ENCODE data around the gene CDH23. TPM values are rescaled to one million over a fixed set of nuclear protein-coding genes. Genes with fewer than 3 reads are reported as not detected.

Gene CDH23
- total and polyA plus RNA-seq, 2 donors from 2014 or later: 1.1 to 6.4 TPM

DNA sequence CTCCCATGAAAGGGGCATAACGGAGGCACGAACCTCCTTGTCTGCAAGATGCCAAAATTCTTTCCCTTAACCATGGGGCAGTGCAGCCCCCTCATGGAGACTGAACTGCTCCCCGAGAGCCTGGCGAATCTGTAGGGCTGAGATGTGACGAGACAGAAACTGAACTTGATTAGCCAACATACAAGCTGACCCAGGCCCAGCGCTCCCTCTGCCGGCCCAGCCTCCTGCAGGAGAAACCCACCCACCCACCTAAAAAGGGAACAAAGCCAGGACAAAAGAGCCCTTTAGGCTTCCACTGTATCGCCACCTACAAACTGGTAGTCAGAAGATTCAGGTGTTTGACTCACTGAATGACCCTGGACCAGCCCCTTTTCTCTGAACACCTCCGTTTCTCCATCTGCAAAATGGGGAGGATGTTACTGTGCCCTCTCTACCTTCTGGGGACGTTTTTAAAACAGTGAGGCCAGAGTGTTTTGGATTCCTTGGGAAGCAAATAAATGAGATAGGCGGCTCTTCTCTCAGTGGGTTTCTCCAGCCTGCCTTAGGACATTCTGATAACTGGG is 264.4 kb downstream of the CDH23 start:
- TF ChIP-seq, protein P1, sequence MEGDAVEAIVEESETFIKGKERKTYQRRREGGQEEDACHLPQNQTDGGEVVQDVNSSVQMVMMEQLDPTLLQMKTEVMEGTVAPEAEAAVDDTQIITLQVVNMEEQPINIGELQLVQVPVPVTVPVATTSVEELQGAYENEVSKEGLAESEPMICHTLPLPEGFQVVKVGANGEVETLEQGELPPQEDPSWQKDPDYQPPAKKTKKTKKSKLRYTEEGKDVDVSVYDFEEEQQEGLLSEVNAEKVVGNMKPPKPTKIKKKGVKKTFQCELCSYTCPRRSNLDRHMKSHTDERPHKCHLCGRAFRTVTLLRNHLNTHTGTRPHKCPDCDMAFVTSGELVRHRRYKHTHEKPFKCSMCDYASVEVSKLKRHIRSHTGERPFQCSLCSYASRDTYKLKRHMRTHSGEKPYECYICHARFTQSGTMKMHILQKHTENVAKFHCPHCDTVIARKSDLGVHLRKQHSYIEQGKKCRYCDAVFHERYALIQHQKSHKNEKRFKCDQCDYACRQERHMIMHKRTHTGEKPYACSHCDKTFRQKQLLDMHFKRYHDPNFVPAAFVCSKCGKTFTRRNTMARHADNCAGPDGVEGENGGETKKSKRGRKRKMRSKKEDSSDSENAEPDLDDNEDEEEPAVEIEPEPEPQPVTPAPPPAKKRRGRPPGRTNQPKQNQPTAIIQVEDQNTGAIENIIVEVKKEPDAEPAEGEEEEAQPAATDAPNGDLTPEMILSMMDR (IDR thresholded peaks at IDR 0.05; ENCODE audit: borderline replicate concordance, extremely low read depth, insufficient read depth): no peak
- no peak for FAIRE-seq

DNA sequence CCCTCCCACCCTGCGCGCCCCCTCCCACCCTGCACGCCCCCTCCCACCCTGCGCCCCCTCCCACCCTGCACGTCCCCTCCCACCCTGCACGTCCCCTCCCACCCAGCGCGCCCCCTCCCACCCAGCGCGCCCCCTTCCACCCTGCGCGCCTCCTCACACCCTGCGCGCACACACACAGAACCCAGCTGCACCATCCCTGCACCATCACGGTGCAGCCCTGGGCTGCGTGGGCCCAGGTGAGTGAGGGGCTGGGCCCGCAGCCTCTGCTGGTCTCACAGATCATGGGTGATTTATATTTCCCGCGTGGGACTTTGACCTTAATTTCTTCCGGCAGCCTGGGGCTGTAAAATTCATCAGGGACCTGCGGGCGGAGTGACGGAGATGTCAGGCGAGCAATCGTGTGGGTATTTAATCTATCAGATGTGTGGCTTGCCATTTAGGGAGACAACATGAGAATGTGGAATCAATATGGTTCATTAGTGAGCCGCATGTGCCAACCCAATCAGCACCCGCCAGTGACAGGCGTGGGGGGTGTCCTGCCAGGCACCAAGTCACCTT is 265.1 kb downstream of the CDH23 start:
- H3K4me1 ChIP-seq (ENCODE audit: control insufficient read depth in 2 of 3, insufficient read depth in 2 of 3, low read depth in 1 of 3, low read length in 3 of 3): no peaks in the 10 kb centered on the region
- DNase-seq (no peak), FAIRE-seq (no peak)
- H3K36me3 ChIP-seq (ENCODE audit: control insufficient read depth in 2 of 3, insufficient read depth in 3 of 3, low read length in 3 of 3): no peaks in the 10 kb centered on the region
- no peak overlapping the region for H3K27ac ChIP-seq (ENCODE audit: low read depth in 2 of 2, low read length in 2 of 2)
- no peaks in the 10 kb centered on the region for H3K27me3 ChIP-seq (ENCODE audit: control insufficient read depth, insufficient read depth, low read length)
- H3K9me3 ChIP-seq (ENCODE audit: control insufficient read depth in 2 of 3, insufficient read depth in 1 of 3, low read length in 3 of 3): no peaks in the 10 kb centered on the region
- no peak overlapping the region for H3K4me3 ChIP-seq (ENCODE audit: low read length in 3 of 3)
- intact Hi-C loops (cut with DNase I): no loop called here
- TF ChIP-seq, protein P1 (IDR thresholded peaks at IDR 0.05; ENCODE audit: borderline replicate concordance, extremely low read depth, insufficient read depth): no peak
- H3K9ac ChIP-seq (ENCODE audit: low read length in 3 of 3): no peak overlapping the region

More for the DNA sequence above, 264.4 kb downstream of the CDH23 start:
- intact Hi-C loops (cut with DNase I): no loop called here
- Histone ChIP-seq H3K36me3 (ENCODE audit: control insufficient read depth in 2 of 3, insufficient read depth in 3 of 3, low read length in 3 of 3) (no peaks in the 10 kb centered on the region), H3K4me3 (ENCODE audit: low read length in 3 of 3) (no peak overlapping the region), H3K9ac (ENCODE audit: low read length in 3 of 3) (no peak overlapping the region), H3K9me3 (ENCODE audit: control insufficient read depth in 2 of 3, insufficient read depth in 1 of 3, low read length in 3 of 3) (no peaks in the 10 kb centered on the region), H3K27me3 (ENCODE audit: control insufficient read depth, insufficient read depth, low read length) (no peaks in the 10 kb centered on the region), H3K27ac (ENCODE audit: low read depth in 2 of 2, low read length in 2 of 2) (no peak overlapping the region), H3K4me1 (ENCODE audit: control insufficient read depth in 2 of 3, insufficient read depth in 2 of 3, low read depth in 1 of 3, low read length in 3 of 3) (no peaks in the 10 kb centered on the region)
- no peak for DNase-seq

- Histone ChIP-seq H3K4me1 (ENCODE audit: control insufficient read depth in 2 of 3, insufficient read depth in 2 of 3, low read depth in 1 of 3, low read length in 3 of 3) (no peaks in the 10 kb centered on the region), H3K9ac (ENCODE audit: low read length in 3 of 3) (no peak overlapping the region), H3K9me3 (ENCODE audit: control insufficient read depth in 2 of 3, insufficient read depth in 1 of 3, low read length in 3 of 3) (no peaks in the 10 kb centered on the region), H3K36me3 (ENCODE audit: control insufficient read depth in 2 of 3, insufficient read depth in 3 of 3, low read length in 3 of 3) (no peaks in the 10 kb centered on the region), H3K4me3 (ENCODE audit: low read length in 3 of 3) (no peak overlapping the region), H3K27ac (ENCODE audit: low read depth in 2 of 2, low read length in 2 of 2) (no peak overlapping the region), H3K27me3 (ENCODE audit: control insufficient read depth, insufficient read depth, low read length) (no peaks in the 10 kb centered on the region)
- TF ChIP-seq, protein P1 (IDR thresholded peaks at IDR 0.05; ENCODE audit: borderline replicate concordance, extremely low read depth, insufficient read depth): no peak
- no peak for FAIRE-seq
- intact Hi-C loops (cut with DNase I): no loop called here
- no peak for DNase-seq
Measured at GRCh38 chr10:71663311-71663710, 266.6 kb downstream of the CDH23 start.

Measured in kidney (tissue), 14 donors.